Measurements from ENCODE around the gene ACOT12. TPM values are rescaled to one million over a fixed set of nuclear protein-coding genes. Genes with fewer than 3 reads are reported as not detected.

The ACOT12 gene
- total and polyA plus RNA-seq, 2 of the 13 experiments (the other 11 are each of a cell fraction or from before 2014, with no cell fraction given) = not detected

DNA sequence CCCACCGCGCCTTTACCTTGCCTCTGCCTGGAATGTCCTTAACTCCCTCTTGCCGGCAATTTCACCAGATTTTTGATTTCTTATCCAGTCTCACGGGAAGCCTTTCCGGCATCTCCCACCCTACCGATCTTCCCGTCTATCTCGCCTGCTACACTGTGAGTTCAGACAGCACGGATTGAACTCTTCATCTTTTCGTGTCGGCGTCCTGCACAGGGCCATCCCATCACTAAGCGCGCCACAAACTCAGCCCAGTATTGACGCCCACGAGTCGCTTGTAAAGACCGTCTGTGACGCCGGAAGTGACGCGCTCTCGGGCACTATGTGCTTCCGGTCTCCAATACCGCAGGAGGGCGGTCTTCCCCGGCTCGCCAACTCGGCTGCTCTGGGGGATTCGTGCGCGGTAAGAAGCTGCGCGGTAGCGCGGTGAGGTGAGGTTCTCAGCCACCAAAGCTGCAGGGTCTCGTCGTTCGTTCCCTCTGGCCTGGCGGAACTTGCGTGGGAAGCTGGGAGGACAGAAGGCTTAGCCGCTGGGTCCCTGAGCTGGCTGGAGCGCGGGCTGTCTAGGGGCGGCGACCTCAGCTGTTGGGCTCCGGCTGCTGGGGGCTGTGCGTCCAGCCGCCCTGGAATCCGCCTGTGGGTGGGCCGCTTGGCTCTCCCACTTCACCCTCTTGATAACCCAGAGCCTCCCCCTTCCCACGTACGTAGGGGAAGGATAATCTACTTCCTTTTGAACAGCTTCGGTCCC lies 92.5 kb downstream of the ACOT12 start, which contains the start of gene ZCCHC9 (continued):
- TF ChIP-seq, protein P1, sequence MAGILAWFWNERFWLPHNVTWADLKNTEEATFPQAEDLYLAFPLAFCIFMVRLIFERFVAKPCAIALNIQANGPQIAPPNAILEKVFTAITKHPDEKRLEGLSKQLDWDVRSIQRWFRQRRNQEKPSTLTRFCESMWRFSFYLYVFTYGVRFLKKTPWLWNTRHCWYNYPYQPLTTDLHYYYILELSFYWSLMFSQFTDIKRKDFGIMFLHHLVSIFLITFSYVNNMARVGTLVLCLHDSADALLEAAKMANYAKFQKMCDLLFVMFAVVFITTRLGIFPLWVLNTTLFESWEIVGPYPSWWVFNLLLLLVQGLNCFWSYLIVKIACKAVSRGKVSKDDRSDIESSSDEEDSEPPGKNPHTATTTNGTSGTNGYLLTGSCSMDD (CRISPR knock-in tag; IDR thresholded peaks at IDR 0.05) = no peak
- TF ChIP-seq ZNF180 (CRISPR knock-in tag; IDR thresholded peaks at IDR 0.05; ENCODE audit: borderline replicate concordance, low read depth) = no peak
- no peak for TF ChIP-seq SYNCRIP (IDR thresholded peaks at IDR 0.05; ENCODE audit: insufficient read depth, low read depth, low read length)
- TF ChIP-seq ATF7 (IDR thresholded peaks at IDR 0.05) = no peak
- no peak for TF ChIP-seq ATF7 (CRISPR knock-in tag; IDR thresholded peaks at IDR 0.05)
- no peak for TF ChIP-seq ZNF549 (CRISPR knock-in tag; IDR thresholded peaks at IDR 0.05)
- TF ChIP-seq PAF1 (CRISPR knock-in tag; IDR thresholded peaks at IDR 0.05) = no peak
- TF ChIP-seq SRSF1 (optimal IDR thresholded peaks at IDR 0.05; ENCODE audit: low read depth, low read length) = peak; percentile 51
- TF ChIP-seq ZBTB26 (CRISPR knock-in tag; IDR thresholded peaks at IDR 0.05; ENCODE audit: borderline replicate concordance) = peak; percentile 45; the same call in 1 of the 2 replicates
- peak; percentile 94 for TF ChIP-seq TARDBP (CRISPR knock-in tag; IDR thresholded peaks at IDR 0.05)
- TF ChIP-seq KLF16 (CRISPR knock-in tag; IDR thresholded peaks at IDR 0.05) = peak in 1 of 2 experiments; percentile 94; a peak in 2 of 4 replicates
- TF ChIP-seq GFI1 (CRISPR knock-in tag; IDR thresholded peaks at IDR 0.05; ENCODE audit: borderline replicate concordance) = peak; percentile 63; the same call in 1 of the 2 replicates
- TF ChIP-seq, protein P2, sequence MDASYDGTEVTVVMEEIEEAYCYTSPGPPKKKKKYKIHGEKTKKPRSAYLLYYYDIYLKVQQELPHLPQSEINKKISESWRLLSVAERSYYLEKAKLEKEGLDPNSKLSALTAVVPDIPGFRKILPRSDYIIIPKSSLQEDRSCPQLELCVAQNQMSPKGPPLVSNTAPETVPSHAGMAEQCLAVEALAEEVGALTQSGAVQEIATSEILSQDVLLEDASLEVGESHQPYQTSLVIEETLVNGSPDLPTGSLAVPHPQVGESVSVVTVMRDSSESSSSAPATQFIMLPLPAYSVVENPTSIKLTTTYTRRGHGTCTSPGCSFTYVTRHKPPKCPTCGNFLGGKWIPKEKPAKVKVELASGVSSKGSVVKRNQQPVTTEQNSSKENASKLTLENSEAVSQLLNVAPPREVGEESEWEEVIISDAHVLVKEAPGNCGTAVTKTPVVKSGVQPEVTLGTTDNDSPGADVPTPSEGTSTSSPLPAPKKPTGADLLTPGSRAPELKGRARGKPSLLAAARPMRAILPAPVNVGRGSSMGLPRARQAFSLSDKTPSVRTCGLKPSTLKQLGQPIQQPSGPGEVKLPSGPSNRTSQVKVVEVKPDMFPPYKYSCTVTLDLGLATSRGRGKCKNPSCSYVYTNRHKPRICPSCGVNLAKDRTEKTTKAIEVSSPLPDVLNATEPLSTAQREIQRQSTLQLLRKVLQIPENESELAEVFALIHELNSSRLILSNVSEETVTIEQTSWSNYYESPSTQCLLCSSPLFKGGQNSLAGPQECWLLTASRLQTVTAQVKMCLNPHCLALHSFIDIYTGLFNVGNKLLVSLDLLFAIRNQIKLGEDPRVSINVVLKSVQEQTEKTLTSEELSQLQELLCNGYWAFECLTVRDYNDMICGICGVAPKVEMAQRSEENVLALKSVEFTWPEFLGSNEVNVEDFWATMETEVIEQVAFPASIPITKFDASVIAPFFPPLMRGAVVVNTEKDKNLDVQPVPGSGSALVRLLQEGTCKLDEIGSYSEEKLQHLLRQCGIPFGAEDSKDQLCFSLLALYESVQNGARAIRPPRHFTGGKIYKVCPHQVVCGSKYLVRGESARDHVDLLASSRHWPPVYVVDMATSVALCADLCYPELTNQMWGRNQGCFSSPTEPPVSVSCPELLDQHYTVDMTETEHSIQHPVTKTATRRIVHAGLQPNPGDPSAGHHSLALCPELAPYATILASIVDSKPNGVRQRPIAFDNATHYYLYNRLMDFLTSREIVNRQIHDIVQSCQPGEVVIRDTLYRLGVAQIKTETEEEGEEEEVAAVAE (CRISPR knock-in tag; IDR thresholded peaks at IDR 0.05; ENCODE audit: borderline replicate concordance) = no peak
- peak; percentile 60; the same call in 1 of the 2 replicates for TF ChIP-seq MTERF4 (CRISPR knock-in tag; IDR thresholded peaks at IDR 0.05)
- peak; percentile 66; the same call in 1 of the 2 replicates for TF ChIP-seq ZNF430 (CRISPR knock-in tag; IDR thresholded peaks at IDR 0.05)
- TF ChIP-seq ZNF124 (CRISPR knock-in tag; IDR thresholded peaks at IDR 0.05) = peak; percentile 89
- TF ChIP-seq, protein P3, sequence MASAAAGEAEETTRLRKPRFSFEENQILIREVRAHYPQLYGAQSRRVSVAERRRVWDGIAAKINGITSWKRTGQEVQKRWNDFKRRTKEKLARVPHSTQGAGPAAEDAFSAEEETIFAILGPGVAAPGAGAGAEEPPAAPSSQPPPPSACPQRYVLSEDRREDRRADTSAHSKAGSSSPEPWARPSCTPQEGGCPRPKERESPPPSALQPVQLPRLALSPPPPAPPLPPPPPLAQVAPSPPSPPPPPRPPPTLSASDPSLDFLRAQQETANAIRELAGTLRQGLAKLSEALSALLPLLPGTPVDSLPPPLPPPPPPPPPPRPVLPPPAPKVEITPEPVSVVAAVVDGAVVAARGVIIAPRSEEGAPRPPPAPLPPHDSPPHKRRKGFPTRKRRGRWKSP (CRISPR knock-in tag; IDR thresholded peaks at IDR 0.05) = peak; percentile 86
- TF ChIP-seq BHLHE40 (IDR thresholded peaks at IDR 0.05; ENCODE audit: low read length) = no peak
- TF ChIP-seq ZNF569 (CRISPR knock-in tag; IDR thresholded peaks at IDR 0.05; ENCODE audit: borderline replicate concordance) = 0 out of 2 replicates have a peak, but pooled peaks have one; percentile 42
- TF ChIP-seq HNRNPK (IDR thresholded peaks at IDR 0.05; ENCODE audit: low read depth, low read length, poor library complexity, severe bottlenecking) = no peak
